Posterior cingulate gyrus (tissue), 11 donors: ENCODE results near the gene KRT23.

Source experiments
- DNase-seq, 10 donors: peaks; one replicate each; pipeline versions ENCODE4 v3.0.0 to v3.0.0-alpha.2; 2020 to 2021; ENCODE audit warnings: mixed read lengths in 3 of 10
- intact Hi-C: fragments of 100-400 bp; cut with DNase I; formaldehyde crosslinking; loops from one replicate; pipeline ENCODE4 v1.15.1; 2023

KRT23 gene, protein sequence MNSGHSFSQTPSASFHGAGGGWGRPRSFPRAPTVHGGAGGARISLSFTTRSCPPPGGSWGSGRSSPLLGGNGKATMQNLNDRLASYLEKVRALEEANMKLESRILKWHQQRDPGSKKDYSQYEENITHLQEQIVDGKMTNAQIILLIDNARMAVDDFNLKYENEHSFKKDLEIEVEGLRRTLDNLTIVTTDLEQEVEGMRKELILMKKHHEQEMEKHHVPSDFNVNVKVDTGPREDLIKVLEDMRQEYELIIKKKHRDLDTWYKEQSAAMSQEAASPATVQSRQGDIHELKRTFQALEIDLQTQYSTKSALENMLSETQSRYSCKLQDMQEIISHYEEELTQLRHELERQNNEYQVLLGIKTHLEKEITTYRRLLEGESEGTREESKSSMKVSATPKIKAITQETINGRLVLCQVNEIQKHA

DNA sequence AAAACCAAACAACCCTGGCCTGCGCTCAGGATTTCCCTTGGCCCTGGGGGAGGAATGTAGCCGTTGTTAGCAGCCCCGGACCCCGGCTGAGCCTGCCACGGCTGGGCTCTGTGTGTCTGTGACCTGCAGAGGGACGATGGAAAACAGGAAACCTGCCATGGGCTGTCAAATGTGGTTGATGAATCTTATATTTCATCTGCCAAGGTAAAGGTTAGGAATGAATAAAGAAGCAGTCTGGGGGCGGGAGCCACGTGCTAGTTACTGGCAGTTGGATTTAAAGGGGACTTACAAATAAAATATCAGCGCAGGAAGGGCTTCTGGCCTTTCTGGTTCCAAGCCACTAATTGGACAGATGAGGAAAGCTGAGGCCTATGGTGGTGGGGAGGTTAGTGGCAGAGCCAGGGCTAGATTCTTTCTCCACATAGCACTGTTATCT is at the start of gene KRT23:
Gene KRT23, minus strand, starts transcription at position 263 of the 436 bp plus-strand sequence. CDS start 1,043 bp downstream, outside the sequence.
- DNase-seq, result no peak
- intact Hi-C loops, result no loop called here

DNA sequence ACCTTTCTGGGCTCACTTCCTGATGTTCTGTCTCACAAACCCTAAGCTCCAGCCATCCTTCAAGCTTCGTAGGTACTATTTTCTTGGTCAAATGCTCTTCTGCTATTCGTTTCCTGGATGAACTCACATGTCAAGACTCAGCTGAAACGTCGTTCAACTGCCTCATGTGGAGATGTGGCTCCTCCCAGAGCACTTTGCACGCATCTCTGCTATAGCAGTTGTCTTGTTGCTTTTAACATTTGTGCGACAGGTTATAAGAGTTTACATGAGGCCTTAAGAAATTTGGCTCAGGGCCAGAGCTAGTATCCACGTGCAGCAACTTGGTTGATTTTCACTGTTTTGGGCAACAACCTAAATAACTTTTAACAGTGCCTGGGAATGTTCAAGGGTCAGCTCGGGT is 49.5 kb upstream of the KRT23 start:
- intact Hi-C loops, result no loop called here
- no peak for DNase-seq

DNA sequence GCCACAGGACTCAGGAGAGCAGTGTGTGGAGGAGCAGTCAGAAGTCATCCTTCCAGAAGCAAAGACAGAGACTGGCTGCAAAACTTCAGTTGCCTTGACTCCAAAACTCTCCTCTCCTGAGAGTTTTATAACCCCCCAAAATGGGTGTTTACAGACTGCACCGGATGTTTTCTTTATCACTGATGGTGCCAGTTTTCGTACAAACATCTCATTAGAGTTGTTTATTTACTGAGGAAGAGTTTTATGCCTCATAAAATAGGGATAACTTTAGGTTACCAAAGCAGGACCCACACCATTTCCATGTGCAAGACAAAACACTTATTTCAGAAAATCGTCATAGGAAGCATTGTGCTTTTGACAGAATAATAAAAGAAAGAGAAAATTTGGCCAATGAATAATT is 46.8 kb upstream of the KRT23 start, which contains the start of gene KRT40:
Gene KRT40, minus strand, starts transcription at position 101 of the 400 bp plus-strand sequence. Its CDS starts 53 bp downstream, at position 48.
- intact Hi-C loops, result no loop called here
- no peak for DNase-seq

DNA sequence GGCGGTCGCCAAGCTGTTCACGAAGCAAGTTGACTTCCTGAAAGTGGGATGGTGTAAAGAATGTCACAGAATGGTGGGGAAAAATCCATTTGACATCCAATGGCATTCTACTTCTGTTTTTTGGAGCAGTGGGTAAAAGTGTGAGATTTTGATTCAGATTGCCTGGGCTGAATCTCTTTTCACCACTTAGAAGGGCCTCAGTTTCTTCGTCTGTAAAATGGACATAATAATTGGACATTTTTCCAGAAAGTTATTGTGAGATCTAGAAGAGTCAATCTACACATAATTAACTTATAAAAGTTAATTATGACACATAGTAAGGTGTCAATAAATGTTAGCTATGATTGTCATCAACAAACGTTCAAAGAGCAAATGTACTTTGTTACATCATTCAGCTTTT is 43.7 kb upstream of the KRT23 start:
- no peak for DNase-seq
- intact Hi-C loops, result no loop called here

DNA sequence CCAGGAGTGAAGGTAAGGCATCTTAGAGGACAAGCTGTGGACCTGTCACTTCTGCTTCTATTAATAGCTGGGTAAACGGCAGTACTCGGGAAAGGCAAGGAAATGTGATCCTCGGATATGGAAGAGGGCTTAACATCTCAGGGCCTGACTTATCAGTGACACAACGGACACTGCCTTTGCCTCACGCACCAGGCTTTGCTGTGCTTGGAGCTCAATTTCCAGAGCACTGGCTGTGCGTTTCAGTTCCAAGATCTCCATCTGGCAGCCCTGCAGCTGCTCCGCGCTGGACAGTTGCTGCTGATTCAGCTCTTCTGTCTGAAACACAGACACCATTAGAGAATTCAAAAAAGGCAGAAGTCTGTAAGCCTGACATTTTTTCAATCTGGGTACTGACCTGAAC is 43.1 kb upstream of the KRT23 start:
- intact Hi-C loops, result no loop called here
- DNase-seq, result peak in 8 of 10 donors; percentile 11 to 92 (median 25)

DNA sequence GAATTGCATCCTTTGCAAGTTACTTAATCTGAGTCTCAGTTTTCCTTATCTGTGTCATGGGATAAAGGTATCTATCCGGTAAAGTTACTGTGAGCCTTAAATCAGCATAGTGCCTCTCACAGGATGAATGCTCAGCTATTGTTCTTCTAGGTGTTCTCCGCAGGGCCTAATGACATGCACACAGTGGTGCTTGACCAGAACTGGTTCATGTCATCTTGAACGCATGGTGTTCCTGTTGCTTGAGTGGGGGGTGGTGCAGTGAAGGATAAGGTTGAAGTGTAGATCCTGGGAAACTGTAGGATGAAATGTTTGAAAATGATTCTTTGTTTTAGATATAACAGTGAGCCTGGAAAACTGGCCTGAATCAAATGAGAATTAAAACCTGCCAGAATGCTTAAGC is 42.7 kb upstream of the KRT23 start:
- intact Hi-C loops, result no loop called here
- no peak for DNase-seq

DNA sequence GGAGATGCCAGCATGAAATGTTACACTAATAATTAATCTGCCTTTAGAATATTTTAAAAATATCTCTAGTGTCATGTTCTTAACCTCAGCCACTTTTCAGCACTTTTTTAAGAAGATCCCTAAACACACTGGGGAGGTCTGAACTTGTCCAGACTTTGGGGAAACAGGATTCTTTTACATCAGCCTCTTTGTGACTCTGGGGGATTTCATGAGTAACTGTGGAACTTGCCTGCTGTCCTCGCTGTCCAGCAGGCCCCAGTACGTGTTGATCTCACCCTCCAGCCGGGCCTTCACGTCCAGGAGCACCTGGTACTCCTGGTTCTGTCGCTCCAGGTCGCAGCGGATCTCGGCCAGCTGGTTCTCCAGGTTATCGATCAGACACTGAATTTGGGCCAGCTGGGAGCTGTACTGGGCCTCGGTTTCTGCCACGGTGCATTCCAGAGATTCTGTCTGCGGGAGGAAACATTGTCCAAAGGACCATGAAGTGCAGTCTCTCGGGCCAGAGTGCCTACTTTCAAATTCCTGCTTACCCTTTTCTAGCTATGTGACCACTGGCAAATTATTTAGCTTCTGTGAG is 41.2 kb upstream of the KRT23 start:
- intact Hi-C loops, result no loop called here
- peak in 1 of 10 donors; percentile 50 for DNase-seq

DNA sequence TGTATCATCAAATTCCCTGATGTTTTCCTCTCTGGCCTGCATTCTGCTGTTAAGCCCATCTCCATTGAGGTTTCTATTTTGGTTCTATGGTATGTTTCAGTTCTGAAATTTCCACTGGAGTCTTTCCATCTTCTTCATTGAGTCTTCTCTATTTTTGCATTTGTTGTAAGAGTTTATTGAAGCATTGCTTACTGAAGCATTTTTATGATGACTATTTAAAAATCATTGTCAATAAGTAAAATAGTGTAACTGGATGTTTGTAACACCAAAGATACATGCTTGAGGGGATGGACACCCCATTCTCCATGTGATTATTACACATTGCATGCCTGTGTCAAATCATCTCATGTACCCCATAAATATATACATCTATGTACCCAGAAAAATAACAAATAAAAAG is 38.1 kb upstream of the KRT23 start:
- intact Hi-C loops, result no loop called here
- no peak for DNase-seq

DNA sequence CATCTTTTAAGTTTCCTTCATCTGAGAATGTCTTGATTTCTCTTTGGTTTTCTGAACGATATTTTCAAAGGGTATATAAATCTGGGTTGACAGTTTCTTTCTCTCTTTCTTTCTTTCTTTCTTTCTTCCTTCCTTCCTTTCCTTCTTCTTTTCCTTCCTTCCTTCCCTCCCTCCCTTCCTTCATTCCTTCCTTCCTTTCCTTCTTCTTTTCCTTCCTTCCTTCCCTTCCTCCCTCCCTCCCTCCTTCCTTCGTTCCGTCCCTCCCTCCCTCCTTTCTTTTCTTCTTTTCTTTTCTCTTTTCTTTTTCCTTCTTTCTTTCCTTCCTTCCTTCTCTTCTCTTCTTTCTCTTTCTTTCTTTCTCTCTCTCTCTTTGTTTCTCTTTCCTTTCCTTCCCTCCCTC is 36.9 kb upstream of the KRT23 start:
- intact Hi-C loops, result no loop called here
- no peak for DNase-seq

DNA sequence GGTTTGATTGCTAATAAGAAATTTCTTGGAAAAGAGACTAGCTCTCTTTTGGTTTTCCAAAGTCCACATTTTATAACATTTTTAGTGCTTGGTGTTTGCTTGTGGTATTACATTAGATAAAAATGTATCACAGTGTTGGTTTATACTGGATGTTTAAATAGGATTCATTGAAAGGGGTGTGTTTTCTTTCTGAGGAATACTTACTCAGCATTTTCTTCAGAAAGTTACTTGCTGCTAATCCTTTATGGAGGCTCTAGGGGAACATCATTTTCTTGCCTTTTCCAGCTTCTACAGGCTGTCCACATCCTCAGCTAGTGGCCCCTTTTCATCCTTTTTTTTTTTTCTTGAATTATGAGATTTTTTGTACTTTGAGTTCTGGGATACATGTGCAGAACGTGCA is 30.1 kb upstream of the KRT23 start:
- DNase-seq, result no peak
- intact Hi-C loops, result no loop called here

DNA sequence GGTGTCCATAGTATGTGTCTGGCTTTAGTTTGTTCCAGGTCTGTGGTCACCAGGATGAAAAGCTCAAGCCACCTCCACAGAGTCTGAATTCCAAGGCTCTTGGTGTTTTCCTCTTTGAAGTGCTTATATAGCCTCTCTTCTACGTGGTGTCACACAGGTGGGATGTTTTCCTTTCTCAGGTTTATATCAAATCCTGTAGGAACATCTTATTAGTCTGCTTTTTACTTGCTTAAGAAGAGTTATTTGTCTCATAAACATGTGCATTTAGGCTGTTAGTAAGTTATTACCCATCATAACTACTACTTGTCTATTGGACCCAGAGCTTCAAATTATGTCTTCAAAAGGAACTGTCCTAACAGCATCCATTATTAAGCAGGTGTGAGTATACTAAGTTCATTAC is 29.4 kb upstream of the KRT23 start, which contains the start of gene KRT39:
Gene KRT39, minus strand, starts transcription at position 101 of the 400 bp plus-strand sequence. Its CDS starts 92 bp downstream, at position 9.
- intact Hi-C loops, result no loop called here
- no peak for DNase-seq

DNA sequence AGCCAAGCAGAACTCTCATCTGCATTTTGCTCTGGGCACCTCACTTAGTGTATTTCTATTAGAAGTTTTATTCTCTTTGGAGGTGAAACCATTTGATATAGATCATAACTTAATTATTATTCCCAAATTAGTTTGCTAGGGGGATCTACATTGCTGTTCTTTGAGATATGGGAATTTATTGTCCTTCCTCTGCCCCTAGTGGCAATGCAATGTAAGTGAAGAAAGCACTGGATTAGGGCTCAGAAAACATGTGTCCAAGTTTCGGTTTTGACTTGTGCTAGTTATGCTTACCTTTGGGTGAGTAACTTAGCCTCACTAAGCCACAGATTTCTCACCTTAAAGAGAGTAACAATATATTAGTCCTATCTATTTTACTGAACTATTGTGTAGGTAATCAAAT is 26.4 kb upstream of the KRT23 start:
- intact Hi-C loops, result no loop called here
- DNase-seq, result no peak

DNA sequence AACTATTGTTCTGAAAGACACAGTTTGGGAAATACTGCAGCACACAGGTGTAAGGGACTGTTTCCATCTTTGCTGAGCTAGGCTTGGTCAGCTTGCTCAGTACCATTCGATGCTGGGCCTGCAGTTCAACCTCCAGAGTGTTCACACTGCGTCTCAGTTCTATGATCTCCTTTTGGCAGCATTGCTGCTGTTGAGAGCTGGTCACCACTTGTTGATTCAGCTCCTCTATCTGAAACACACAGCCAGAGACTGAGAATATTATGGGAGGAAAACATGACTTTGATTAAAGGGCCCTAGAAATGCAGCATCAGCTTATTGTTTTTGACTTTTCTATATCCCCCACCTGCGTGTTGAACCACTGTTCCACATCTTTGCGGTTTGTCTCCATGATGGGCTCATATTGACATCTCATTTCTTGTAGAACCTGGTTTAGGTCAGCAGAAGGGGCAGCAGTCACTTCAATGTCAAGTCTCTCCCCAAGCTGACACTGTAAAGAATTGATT is 24.7 kb upstream of the KRT23 start:
- no peak for DNase-seq
- intact Hi-C loops, result no loop called here

DNA sequence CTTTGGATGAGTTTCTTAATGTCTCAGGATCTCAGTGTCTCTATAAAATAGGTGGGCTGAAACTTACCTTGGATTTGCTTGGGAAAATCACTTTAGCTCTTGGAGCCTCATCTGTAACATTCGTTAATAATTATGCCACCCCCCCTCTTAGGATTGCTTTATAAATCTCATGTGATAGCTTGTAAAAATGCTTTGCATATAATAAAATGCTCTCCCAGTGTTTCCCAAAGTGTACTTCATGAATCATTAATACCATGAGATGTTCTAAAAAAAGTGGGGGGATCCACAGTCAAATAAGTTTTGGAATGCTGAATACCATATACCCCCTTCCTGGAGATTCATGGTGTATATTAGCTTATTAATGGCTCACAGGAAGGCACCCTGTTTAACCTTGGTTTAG is 24.1 kb upstream of the KRT23 start:
- no peak for DNase-seq
- intact Hi-C loops, result no loop called here

DNA sequence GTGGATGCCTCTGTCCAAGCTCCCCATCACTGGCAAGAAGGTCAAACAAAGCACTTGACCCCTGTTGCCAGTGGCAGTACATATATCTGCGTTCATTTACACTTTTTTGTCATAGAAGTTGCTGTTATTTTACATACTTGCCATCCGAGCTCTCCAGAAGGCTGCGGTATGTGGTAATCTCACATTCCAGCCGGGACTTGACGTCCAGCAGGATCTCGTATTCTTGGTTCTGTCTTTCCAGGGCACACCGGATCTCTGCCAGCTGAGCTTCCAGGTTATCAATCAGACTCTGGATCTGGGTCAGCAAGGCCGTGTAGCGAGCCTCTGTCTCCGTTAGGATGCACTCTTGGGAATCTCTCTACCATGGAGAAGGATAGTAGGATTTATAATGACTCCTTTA is 22.7 kb upstream of the KRT23 start:
- intact Hi-C loops, result no loop called here

DNA sequence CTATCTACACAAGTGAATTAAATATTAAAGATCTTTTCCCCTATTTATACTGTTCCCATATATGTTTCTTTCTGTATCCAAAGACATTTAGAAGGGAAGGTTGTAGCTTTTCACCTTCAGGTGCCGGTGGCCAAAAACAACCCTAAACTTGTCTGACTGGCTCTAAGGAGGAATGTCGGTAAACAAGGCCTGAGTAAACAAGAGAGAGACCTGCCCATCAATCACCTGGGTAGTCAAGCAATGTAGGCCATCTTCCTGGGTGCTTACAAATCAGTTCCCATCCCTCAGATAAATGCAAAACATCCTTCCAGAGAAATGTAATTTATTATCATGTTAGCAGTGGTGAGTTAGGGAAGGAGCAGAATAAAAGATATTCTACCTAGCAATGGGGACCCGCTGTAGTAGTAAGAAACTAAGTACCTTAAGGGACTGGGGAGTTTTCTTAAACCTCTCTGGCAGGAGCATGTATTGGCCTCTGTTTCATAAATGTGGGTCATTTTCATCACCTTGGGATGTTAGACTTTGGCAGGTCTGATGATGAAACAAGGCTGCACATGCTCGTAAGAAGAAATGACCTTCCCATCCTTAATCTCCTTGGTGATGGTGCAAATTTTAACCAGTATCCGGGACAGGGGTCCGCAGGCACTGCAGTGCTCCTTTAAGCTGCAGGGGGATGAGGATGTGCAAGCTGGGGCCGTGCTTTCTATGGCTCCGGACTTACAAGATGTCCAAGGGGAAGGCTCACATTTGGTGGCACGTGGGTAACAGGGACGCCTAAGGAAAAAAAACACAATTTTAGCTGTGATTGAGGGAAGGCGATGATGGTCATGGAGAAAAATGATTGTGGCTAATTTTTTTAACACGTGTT is 20.9 kb upstream of the KRT23 start:
- intact Hi-C loops, result no loop called here
- DNase-seq, result peak in 1 of 10 donors; percentile 54

More for the DNA sequence above, 22.7 kb upstream of the KRT23 start:
- DNase-seq, result no peak

DNA sequence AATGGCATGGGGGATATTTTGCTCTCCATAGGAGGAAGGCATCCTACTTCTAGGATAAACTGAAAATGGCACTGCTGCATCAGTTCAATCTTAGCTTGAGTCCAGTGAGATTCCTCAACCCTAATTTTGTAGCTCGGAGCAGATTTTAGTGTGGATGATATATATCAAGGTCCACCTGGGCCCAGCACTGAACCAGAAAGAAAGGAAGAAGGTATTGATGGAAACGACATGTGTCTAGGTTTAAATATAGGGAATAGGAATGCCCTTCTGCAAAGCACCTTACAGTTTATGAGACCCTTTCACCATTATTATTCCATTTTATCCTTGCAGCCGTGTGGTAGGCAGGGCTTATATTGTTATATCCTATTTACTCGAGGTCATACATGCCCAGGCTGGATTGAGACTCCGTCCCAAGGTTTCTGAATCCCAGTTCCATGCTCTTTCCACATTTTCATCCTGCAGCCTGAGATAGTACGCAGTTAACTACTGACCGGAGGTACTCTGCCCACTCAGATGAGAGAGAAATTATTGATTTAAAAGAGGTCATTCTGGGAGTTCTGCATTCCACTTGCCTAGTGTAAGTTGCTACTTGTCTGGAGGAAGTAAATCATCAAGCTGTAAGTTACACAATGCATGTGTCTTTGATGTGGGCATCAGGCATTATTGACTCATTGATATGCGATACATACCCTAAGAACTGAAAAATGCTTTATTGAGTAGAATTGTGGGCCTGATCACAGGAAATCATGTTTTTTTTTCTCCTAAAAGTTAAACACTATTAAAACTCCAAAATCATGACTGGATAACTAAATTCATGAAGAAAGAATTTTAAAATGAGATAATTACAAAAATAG is 19.2 kb upstream of the KRT23 start:
- intact Hi-C loops, result no loop called here
- no peak for DNase-seq

DNA sequence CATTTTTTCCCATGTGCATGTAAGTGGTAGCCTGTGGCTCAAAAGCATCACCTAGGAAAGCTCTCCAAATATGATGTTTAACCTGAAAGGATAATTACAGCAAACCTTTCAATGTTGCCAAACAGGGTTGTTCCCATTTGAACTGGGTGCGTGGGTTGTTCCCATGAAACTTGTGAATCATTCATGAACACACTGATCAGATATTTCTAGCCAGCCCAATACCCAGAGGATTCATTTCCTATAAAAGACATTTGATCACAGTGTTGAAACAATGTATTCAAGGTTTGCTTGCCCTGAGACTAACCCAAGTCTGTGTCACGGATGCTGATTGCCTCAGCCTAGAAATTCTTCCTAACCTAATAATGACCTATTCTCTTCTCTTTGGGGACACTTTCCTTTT is 16.4 kb upstream of the KRT23 start:
- intact Hi-C loops, result no loop called here

DNA sequence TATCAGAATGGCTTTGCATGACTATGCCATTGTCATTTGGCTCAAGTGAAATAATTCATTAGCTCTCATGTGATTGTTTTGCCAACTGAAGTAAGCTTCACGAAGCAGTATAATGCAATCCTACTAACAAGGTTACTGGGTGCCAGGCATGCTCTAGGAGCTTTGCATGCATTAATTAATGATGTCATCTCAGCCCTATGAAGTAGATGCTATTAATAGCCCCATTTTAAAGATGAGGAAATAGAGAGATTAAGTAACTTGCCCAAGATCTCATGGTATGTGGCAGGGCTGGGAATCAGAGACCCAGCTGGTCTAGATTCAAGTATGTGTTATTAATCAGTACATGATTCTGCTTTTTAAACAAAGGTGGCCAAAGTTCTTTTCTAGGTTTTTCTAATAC is 15.2 kb upstream of the KRT23 start:
- DNase-seq, result no peak
- intact Hi-C loops, result no loop called here

More for the DNA sequence above, 16.4 kb upstream of the KRT23 start:
- DNase-seq, result no peak

DNA sequence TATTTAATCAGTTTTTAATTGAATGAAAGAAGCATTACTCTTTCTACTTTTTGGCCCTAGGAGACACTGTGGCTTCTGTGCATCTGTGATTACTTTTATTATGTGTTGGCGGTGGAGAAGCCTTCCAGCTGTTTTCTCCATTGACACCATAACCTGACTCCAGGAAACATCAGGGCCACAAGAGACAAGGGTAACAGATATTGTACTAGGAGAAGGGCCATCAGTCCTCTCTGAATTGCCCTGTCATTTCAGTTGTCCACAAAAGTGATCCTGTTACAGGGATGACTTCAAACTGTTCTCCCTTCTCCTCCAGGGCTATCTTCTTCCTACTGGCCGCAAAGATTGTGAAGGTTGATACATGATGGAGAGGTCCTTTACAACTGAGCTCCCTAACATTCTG is 14.7 kb upstream of the KRT23 start:
- DNase-seq, result no peak
- intact Hi-C loops, result no loop called here
